Thyroid gland (tissue), 4 donors: ENCODE measurements around the gene C11orf65.

Experiments used
- CTCF ChIP-seq, 6 experiments: fragments of 200-600 bp in 3 of 6; fragments of 450-650 bp in 3 of 6; sonication (generic) in 3 of 6; IDR thresholded peaks; one replicate each; pipeline ENCODE4 v1.5.1; 2016 to 2019; ENCODE audit warnings: antibody characterized with exemption in 6 of 6, mild to moderate bottlenecking in 2 of 6, inconsistent platforms in 1 of 6, moderate library complexity in 1 of 6
- POLR2A ChIP-seq, 2 donors: fragments of 450-650 bp; IDR thresholded peaks; one replicate each; pipeline ENCODE4 v1.6.1; 2017; ENCODE audit warnings: antibody characterized with exemption in 2 of 2, mild to moderate bottlenecking in 2 of 2, moderate library complexity in 1 of 2

GRCh38 chr11:108497317-108498045 lies 30.2 kb upstream of the C11orf65 start:
- TF ChIP-seq POLR2A (IDR thresholded peaks at IDR 0.05) (peak in 1 of 2 donors; percentile 81), CTCF (IDR thresholded peaks at IDR 0.05) (no peak)
